ENCODE results near the gene CEP128. TPM values are rescaled to one million over a fixed set of nuclear protein-coding genes. Genes with fewer than 3 reads are reported as not detected.

CEP128 gene
- total and polyA plus RNA-seq, 4 donors: 3.2 to 15.7 (median 5.4) TPM

DNA sequence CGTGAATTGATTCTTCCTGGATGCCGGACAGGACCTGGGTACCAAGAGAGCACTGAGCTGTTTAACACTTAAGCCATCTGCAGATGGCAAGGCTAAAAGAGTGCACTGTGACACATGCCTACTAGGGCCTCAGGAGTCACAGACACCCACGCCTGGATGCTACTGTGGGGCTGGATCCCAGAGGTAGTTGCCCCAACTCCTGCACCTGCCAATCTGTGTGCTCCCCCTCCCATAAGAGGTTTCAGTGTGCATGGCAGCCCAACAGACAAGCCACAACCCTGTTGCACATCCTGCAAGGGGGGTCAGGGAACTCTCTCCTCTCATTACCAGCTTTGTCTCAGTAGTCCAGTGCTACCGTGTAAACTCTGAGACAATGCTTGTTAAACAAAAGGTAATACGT, 169.0 kb downstream of the CEP128 start:
- Histone ChIP-seq H3K27ac (ENCODE audit: low read depth, low read length) (no peak overlapping the region), H3K4me3 (ENCODE audit: low read depth, low read length) (no peak overlapping the region), H3K9me3 (ENCODE audit: control insufficient read depth, insufficient read depth, low read length) (no peaks in the 10 kb centered on the region), H3K36me3 (ENCODE audit: control insufficient read depth, insufficient read depth, low read length) (no peaks in the 10 kb centered on the region), H3K27me3 (ENCODE audit: control insufficient read depth, insufficient read depth, low read length) (no peaks in the 10 kb centered on the region), H3K4me1 (ENCODE audit: control insufficient read depth, insufficient read depth, low read length) (no peaks in the 10 kb centered on the region)
- 91% methylated on average over 3 of the region's 5 CpGs for WGBS (ENCODE audit: insufficient coverage)
- DNase-seq (ENCODE audit: low read depth in 4 of 6, low spot score in 6 of 6): no peak

DNA sequence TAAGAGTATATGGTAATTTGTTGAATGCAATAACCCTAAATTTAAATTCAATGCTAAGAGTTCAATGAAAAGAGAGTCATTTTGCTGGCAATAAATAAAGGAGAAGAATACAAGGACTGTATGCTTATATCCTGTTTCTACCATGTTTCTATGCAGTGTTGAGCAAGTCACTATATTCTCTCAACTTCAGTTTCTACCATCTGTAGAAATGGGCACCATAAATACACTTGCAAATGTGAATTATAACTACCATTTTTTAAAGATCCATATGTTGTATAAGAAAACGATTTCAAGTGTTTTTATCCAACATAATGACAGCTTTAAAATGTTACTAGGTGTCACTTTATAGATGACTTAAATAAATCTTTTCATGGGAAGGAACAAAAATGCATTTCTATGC, 170.3 kb downstream of the CEP128 start:
- H3K4me3 ChIP-seq (ENCODE audit: low read depth, low read length): no peak overlapping the region
- no peaks in the 10 kb centered on the region for H3K27me3 ChIP-seq (ENCODE audit: control insufficient read depth, insufficient read depth, low read length)
- H3K9me3 ChIP-seq (ENCODE audit: control insufficient read depth, insufficient read depth, low read length): no peaks in the 10 kb centered on the region
- H3K4me1 ChIP-seq (ENCODE audit: control insufficient read depth, insufficient read depth, low read length): no peaks in the 10 kb centered on the region
- WGBS (ENCODE audit: insufficient coverage): no CpG with 5 or more reads among the region's 1 CpG
- no peaks in the 10 kb centered on the region for H3K36me3 ChIP-seq (ENCODE audit: control insufficient read depth, insufficient read depth, low read length)
- H3K27ac ChIP-seq (ENCODE audit: low read depth, low read length): no peak overlapping the region
- peak in 1 of 6 donors; percentile 63 for DNase-seq (ENCODE audit: low read depth in 4 of 6, low spot score in 6 of 6)

DNA sequence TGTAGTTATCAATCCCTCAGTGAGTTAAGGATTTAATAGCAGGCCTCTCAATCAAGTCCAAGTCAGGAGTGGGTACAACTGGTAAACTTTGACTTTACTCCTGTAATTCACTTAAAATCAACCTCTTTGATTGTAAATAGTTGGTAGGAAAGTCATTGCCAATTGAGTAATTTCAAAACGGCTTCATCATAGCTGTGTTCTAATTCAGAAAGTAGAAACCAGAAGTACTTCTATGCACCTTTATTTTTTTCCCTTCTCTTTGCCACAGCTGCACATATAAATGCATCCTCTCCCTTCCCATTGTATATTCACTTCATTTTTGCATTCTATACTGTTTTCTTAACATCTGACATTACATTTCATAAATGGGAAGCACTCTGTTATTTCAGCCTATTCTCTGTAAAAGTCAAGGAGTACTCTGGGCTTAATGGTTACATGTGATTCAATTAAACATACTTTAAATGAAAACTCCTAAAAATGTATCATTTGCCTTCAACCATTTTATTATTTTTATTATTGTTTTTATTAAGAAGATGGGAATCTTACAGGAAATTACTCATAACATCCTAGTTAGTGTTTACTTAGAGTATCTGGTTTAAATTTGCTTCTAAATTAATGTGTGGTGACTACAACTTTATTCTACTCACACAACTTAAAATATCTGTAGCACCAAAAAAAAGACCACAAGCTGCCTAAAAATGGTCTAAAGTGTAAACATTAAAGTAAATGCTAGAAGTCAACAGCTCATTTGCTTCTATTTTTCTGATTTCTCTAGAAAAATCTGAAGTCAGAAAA, 171.2 kb downstream of the CEP128 start:
- no peak for DNase-seq (ENCODE audit: low read depth in 4 of 6, low spot score in 6 of 6)
- WGBS (ENCODE audit: insufficient coverage): 100% methylated on average over 1 of the region's 1 CpG
- Histone ChIP-seq H3K4me1 (ENCODE audit: control insufficient read depth, insufficient read depth, low read length) (no peaks in the 10 kb centered on the region), H3K27ac (ENCODE audit: low read depth, low read length) (no peak overlapping the region), H3K4me3 (ENCODE audit: low read depth, low read length) (no peak overlapping the region), H3K27me3 (ENCODE audit: control insufficient read depth, insufficient read depth, low read length) (no peaks in the 10 kb centered on the region), H3K36me3 (ENCODE audit: control insufficient read depth, insufficient read depth, low read length) (no peaks in the 10 kb centered on the region), H3K9me3 (ENCODE audit: control insufficient read depth, insufficient read depth, low read length) (no peaks in the 10 kb centered on the region)

DNA sequence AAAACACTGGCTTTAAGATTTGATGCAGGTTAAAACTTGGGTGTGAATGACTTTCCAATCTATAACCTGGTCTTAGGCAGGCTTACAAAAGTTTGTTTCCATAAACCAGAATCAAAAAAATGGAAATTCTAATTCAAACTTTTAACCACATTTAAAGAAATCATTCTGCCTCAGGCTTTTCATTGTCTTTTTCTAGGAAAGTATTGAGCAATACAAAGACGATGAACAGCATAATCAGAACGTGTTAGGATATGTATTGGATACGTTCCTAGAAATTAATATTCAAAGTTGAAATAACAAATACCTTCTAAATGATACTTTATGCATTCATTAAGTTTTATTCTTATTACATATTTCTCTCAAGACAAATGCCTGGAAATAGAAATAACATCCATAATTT, 172.9 kb downstream of the CEP128 start:
- Histone ChIP-seq H3K4me1 (ENCODE audit: control insufficient read depth, insufficient read depth, low read length) (no peaks in the 10 kb centered on the region), H3K4me3 (ENCODE audit: low read depth, low read length) (no peak overlapping the region), H3K27ac (ENCODE audit: low read depth, low read length) (no peak overlapping the region), H3K36me3 (ENCODE audit: control insufficient read depth, insufficient read depth, low read length) (no peaks in the 10 kb centered on the region), H3K27me3 (ENCODE audit: control insufficient read depth, insufficient read depth, low read length) (no peaks in the 10 kb centered on the region), H3K9me3 (ENCODE audit: control insufficient read depth, insufficient read depth, low read length) (no peaks in the 10 kb centered on the region)
- WGBS (ENCODE audit: insufficient coverage): no CpG with 5 or more reads among the region's 3 CpGs
- DNase-seq (ENCODE audit: low read depth in 4 of 6, low spot score in 6 of 6): no peak

DNA sequence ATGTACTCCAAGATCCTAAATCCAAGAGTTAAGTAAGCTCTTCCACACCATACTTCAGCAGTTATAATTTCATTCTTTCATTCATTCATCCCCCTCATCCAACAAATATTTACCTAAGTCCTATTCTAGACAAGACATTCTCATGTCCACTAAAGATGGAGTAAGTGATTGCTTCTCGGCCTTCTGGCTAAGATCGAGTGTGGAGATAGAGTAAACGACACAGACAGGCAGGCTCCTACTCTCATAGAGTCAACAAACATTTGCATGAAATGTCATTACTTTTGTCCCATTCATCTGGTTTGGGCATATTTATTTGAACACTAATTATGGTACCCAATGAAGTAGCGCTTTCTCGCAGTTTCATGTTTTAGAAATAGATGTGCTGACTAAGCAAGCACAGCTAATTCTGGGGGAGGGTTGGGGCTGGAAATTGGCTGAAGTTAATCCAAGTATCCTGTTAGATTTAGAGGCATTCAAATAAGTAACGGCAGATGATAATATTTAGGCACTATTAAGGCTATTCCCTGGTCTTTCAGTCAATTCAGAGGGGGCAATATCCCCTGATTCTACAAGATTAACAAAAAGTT, 176.5 kb downstream of the CEP128 start:
- H3K9me3 ChIP-seq (ENCODE audit: control insufficient read depth, insufficient read depth, low read length): no peaks in the 10 kb centered on the region
- 100% methylated on average over 3 of the region's 6 CpGs for WGBS (ENCODE audit: insufficient coverage)

DNA sequence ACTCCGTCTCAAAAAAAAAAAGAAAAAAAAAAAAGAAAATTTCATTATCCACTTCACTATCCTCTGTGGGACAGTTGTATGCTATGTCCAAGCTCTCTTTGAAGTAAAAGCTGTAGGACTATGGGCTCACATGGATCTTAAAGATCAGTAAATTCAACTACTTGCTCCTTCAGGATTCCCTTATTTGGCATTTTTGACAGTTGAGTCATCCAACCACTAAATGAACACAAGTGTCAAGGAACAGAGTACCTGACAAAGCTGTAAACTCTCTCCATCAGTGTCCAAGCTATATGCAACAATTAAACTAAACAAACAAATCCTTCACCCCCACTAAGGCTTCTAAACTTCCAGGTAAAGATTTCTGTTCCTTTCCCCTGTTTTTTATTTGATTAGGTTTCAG, 177.0 kb downstream of the CEP128 start:
- Histone ChIP-seq H3K27ac (ENCODE audit: low read depth, low read length) (no peak overlapping the region), H3K4me3 (ENCODE audit: low read depth, low read length) (no peak overlapping the region), H3K4me1 (ENCODE audit: control insufficient read depth, insufficient read depth, low read length) (no peaks in the 10 kb centered on the region), H3K9me3 (ENCODE audit: control insufficient read depth, insufficient read depth, low read length) (no peaks in the 10 kb centered on the region), H3K36me3 (ENCODE audit: control insufficient read depth, insufficient read depth, low read length) (no peaks in the 10 kb centered on the region), H3K27me3 (ENCODE audit: control insufficient read depth, insufficient read depth, low read length) (no peaks in the 10 kb centered on the region)
- WGBS (ENCODE audit: insufficient coverage): no CpG with 5 or more reads among the region's 1 CpG
- no peak for DNase-seq (ENCODE audit: low read depth in 4 of 6, low spot score in 6 of 6)

More for the DNA sequence above, 176.5 kb downstream of the CEP128 start:
- H3K4me3 ChIP-seq (ENCODE audit: low read depth, low read length): no peak overlapping the region
- H3K27me3 ChIP-seq (ENCODE audit: control insufficient read depth, insufficient read depth, low read length): no peaks in the 10 kb centered on the region
- no peaks in the 10 kb centered on the region for H3K36me3 ChIP-seq (ENCODE audit: control insufficient read depth, insufficient read depth, low read length)
- H3K27ac ChIP-seq (ENCODE audit: low read depth, low read length): no peak overlapping the region
- H3K4me1 ChIP-seq (ENCODE audit: control insufficient read depth, insufficient read depth, low read length): no peaks in the 10 kb centered on the region
- DNase-seq (ENCODE audit: low read depth in 4 of 6, low spot score in 6 of 6): no peak

DNA sequence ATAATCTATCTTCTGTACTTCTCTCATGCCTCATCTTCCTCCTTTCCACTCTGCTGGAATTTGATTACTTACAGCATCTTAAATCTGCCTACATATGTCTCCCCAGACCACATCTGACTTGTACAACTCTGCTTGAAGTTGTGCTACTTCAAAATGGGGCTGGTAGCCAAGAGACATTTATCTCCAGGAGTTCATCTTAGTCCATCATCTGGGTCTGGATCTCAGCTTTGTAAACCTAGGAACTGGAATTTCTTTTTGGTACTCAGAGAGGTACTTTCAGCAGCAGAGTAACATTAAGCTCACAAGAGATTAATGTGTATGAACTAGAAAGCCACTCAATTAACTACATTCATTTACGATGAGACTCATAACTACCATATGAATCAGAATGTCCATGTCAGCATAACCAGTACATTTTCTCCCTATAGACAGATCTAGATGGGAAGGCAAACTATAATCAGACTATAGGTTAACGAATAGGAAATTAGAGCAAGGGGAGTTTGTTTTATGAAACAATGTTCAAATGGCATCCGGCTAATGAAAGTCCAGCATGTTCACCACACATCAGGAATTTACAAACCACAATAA, 178.8 kb downstream of the CEP128 start:
- no peaks in the 10 kb centered on the region for H3K4me1 ChIP-seq (ENCODE audit: control insufficient read depth, insufficient read depth, low read length)
- WGBS (ENCODE audit: insufficient coverage): no CpG with 5 or more reads among the region's 3 CpGs

DNA sequence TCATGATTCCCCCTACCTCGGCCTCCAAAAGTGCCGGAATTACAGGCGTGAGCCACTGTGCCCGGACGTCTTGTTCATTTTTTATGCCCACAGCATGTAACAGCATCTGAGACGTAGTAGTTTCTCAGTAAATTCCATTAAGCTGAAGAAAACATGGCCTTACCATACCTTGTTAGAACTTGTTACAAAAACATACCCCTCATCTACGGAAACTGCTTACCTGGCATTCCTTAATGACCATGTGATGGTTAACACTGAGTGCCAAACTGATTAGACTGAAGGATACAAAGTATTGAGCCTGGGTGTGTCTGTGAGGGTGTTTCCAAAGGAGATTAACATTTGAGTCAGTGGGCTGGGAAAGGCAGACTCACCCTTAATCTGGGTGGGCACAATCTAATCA, 186.8 kb downstream of the CEP128 start:
- WGBS (ENCODE audit: insufficient coverage): 97% methylated on average over 5 of the region's 7 CpGs
- H3K9me3 ChIP-seq (ENCODE audit: control insufficient read depth, insufficient read depth, low read length): no peaks in the 10 kb centered on the region
- no peaks in the 10 kb centered on the region for H3K27me3 ChIP-seq (ENCODE audit: control insufficient read depth, insufficient read depth, low read length)
- no peak overlapping the region for H3K4me3 ChIP-seq (ENCODE audit: low read depth, low read length)
- DNase-seq (ENCODE audit: low read depth in 4 of 6, low spot score in 6 of 6): no peak
- no peaks in the 10 kb centered on the region for H3K36me3 ChIP-seq (ENCODE audit: control insufficient read depth, insufficient read depth, low read length)
- H3K4me1 ChIP-seq (ENCODE audit: control insufficient read depth, insufficient read depth, low read length): no peaks in the 10 kb centered on the region
- H3K27ac ChIP-seq (ENCODE audit: low read depth, low read length): no peak overlapping the region

More for the DNA sequence above, 178.8 kb downstream of the CEP128 start:
- no peaks in the 10 kb centered on the region for H3K9me3 ChIP-seq (ENCODE audit: control insufficient read depth, insufficient read depth, low read length)
- H3K27me3 ChIP-seq (ENCODE audit: control insufficient read depth, insufficient read depth, low read length): no peaks in the 10 kb centered on the region
- H3K36me3 ChIP-seq (ENCODE audit: control insufficient read depth, insufficient read depth, low read length): no peaks in the 10 kb centered on the region
- peak in 1 of 6 donors; percentile 8 for DNase-seq (ENCODE audit: low read depth in 4 of 6, low spot score in 6 of 6)
- H3K4me3 ChIP-seq (ENCODE audit: low read depth, low read length): no peak overlapping the region
- H3K27ac ChIP-seq (ENCODE audit: low read depth, low read length): no peak overlapping the region

DNA sequence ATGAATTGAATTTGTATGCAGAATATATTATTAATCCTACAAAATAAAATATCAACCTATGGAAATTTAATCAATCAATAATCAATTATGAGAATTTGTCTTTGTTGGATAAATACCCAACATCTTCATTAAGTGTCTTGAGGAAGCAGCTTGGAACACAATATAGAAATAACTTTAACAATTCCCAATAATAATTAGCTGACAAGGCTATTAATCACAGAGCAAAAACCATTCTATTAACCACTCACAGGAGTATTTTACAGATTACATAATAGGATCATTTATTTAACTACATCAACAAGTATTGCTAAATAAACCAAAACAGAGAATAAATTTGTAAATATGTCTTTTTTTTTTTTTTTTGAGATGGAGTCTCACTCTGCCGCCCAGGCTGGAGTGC, 190.3 kb downstream of the CEP128 start:
- H3K4me1 ChIP-seq (ENCODE audit: control insufficient read depth, insufficient read depth, low read length): no peaks in the 10 kb centered on the region
- H3K27me3 ChIP-seq (ENCODE audit: control insufficient read depth, insufficient read depth, low read length): no peaks in the 10 kb centered on the region
- no peaks in the 10 kb centered on the region for H3K9me3 ChIP-seq (ENCODE audit: control insufficient read depth, insufficient read depth, low read length)
- DNase-seq (ENCODE audit: low read depth in 4 of 6, low spot score in 6 of 6): no peak
- H3K36me3 ChIP-seq (ENCODE audit: control insufficient read depth, insufficient read depth, low read length): no peaks in the 10 kb centered on the region
- no peak overlapping the region for H3K4me3 ChIP-seq (ENCODE audit: low read depth, low read length)
- WGBS (ENCODE audit: insufficient coverage): no CpG with 5 or more reads among the region's 1 CpG
- H3K27ac ChIP-seq (ENCODE audit: low read depth, low read length): no peak overlapping the region

DNA sequence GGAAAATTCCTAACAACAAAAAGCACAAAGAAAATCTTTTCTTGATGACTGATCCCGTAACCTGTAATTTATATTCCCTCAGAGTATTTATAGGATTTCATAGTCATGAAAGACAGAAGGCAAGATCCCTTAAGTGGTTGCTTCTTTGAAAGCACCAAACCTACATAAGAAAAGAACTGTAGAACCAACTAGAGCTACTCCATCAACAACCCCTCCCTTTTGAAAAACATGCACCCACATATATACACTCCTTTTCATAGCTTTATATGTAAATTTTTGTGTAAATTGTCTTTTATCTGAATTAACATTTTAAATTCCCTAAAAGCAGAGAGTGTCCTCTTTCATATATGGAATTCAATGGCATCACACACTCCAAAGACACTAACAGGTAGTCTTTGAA, 215.3 kb downstream of the CEP128 start:
- no peaks in the 10 kb centered on the region for H3K27me3 ChIP-seq (ENCODE audit: control insufficient read depth, insufficient read depth, low read length)
- no peaks in the 10 kb centered on the region for H3K36me3 ChIP-seq (ENCODE audit: control insufficient read depth, insufficient read depth, low read length)
- no CpG with 5 or more reads among the region's 1 CpG for WGBS (ENCODE audit: insufficient coverage)
- no peaks in the 10 kb centered on the region for H3K4me1 ChIP-seq (ENCODE audit: control insufficient read depth, insufficient read depth, low read length)
- no peak overlapping the region for H3K27ac ChIP-seq (ENCODE audit: low read depth, low read length)
- no peak for DNase-seq (ENCODE audit: low read depth in 4 of 6, low spot score in 6 of 6)
- H3K4me3 ChIP-seq (ENCODE audit: low read depth, low read length): no peak overlapping the region
- no peaks in the 10 kb centered on the region for H3K9me3 ChIP-seq (ENCODE audit: control insufficient read depth, insufficient read depth, low read length)
